Panc1 (cell line): ENCODE data around the gene USH2A.

Source experiments
- CTCF ChIP-seq: fragments of 450-650 bp; IDR thresholded peaks from 2 replicates; pipeline ENCODE4 v1.5.1; 2017; ENCODE audit warnings: mild to moderate bottlenecking
- POLR2AphosphoS5 ChIP-seq: IDR thresholded peaks from 2 replicates; pipeline ENCODE4 v1.6.1; 2012; ENCODE audit warnings: mild to moderate bottlenecking, low read depth, low read length, moderate library complexity
- REST ChIP-seq, 2 experiments: IDR thresholded peaks; 2 replicates each; pipeline ENCODE4 v1.6.1; 2011 to 2012; ENCODE audit warnings: low read depth in 2 of 2, control low read depth in 1 of 2, low read length in 1 of 2, mild to moderate bottlenecking in 1 of 2, moderate library complexity in 1 of 2; ENCODE audit not compliant: insufficient read depth in 1 of 2
- SIN3A ChIP-seq: IDR thresholded peaks from 2 replicates; pipeline ENCODE4 v1.6.1; 2012; ENCODE audit warnings: low read depth, mild to moderate bottlenecking, low read length, moderate library complexity, borderline replicate concordance; ENCODE audit not compliant: insufficient read depth
- TCF7L2 ChIP-seq: IDR thresholded peaks from 2 replicates; pipeline ENCODE4 v1.6.1; 2011; ENCODE audit warnings: mild to moderate bottlenecking, low read depth, low read length, inconsistent platforms

- TF ChIP-seq REST (IDR thresholded peaks at IDR 0.05; ENCODE audit: insufficient read depth in 1 of 2, low read depth in 2 of 2, low read length in 1 of 2) = no peak
- TF ChIP-seq CTCF = no peak
- TF ChIP-seq POLR2AphosphoS5 = no peak
- no peak for TF ChIP-seq SIN3A
- no peak for TF ChIP-seq TCF7L2
Measured at GRCh38 chr1:215645861-215646260, 777.4 kb downstream of the USH2A start.
